ENCODE data around the gene NEU2. TPM values are rescaled to one million over a fixed set of nuclear protein-coding genes. Genes with fewer than 3 reads are reported as not detected.
"Not testable (repeated sequence)": the region's sequence is repeated elsewhere in the genome, so short reads cannot be mapped to it uniquely, and the experiment has no call there.

The NEU2 gene
- total and polyA plus RNA-seq, 9 of the 15 experiments (the other 6 are each of a cell fraction or from before 2014, with no cell fraction given): not detected

GRCh38 chr2:233019610-233020009, 12.9 kb upstream of the NEU2 start:
- H2AFZ ChIP-seq (ENCODE audit: low read depth, low read length); BruUV-seq (replicated peaks); H3K4me2 ChIP-seq (ENCODE audit: insufficient read depth, low read length); FAIRE-seq; H3K4me3 ChIP-seq; H3K36me3 ChIP-seq (ENCODE audit: control insufficient read depth, insufficient read depth, low read length); DNase-seq (ENCODE audit: extremely low read depth in 1 of 4, low spot score in 3 of 4); H3K9ac ChIP-seq (ENCODE audit: insufficient read depth in 1 of 2, low read depth in 2 of 2, low read length in 2 of 2); H3K27ac ChIP-seq (ENCODE audit: extremely low read depth, low read depth, low read length); POLR2A ChIA-PET; in situ Hi-C loops (cut with MboI); H3K27me3 ChIP-seq (ENCODE audit: control insufficient read depth in 2 of 2, insufficient read depth in 2 of 2, low read length in 2 of 2); H3K9me1 ChIP-seq (ENCODE audit: control insufficient read depth, insufficient read depth, low read length); H3K9me3 ChIP-seq (replicated peaks; ENCODE audit: control insufficient read depth, insufficient read depth, low read depth, low read length); H4K20me1 ChIP-seq (replicated peaks; ENCODE audit: control insufficient read depth, insufficient read depth, low read length); ATAC-seq; CTCF ChIA-PET (ENCODE audit: low intra/inter-chr PET ratio); H3K79me2 ChIP-seq (ENCODE audit: control insufficient read depth, insufficient read depth, low read length): not testable (repeated sequence)
- peaks cover 0 to 10% of the 10 kb centered on the region in 2 experiments; a peak in 3 of 5 replicates for H3K4me1 ChIP-seq (replicated peaks in 1 of 2; ENCODE audit: control insufficient read depth in 2 of 2, insufficient read depth in 2 of 2, low read length in 2 of 2)
- WGBS (ENCODE audit: insufficient coverage, low coverage, missing lambda C conversion rate): 58% methylated on average over 4 of the region's 4 CpGs
- TF ChIP-seq BCOR (IDR thresholded peaks at IDR 0.05) (peak; percentile 50; the same call in 1 of the 2 replicates), ZNF146 (CRISPR knock-in tag; IDR thresholded peaks at IDR 0.05; ENCODE audit: unreplicated experiment) (peak; percentile 26)
- intact Hi-C loops (cut with micrococcal nuclease): loop anchor here (10.0 kb wide), 2 partner anchors 165 to 415 kb away; no protein-coding TSS in a partner anchor

GRCh38 chr2:233020454-233020853, 12.0 kb upstream of the NEU2 start:
- Histone ChIP-seq H4K20me1 (replicated peaks; ENCODE audit: control insufficient read depth, insufficient read depth, low read length) (no peaks in the 10 kb centered on the region), H3K4me3 (no peak overlapping the region), H3K9me3 (replicated peaks; ENCODE audit: control insufficient read depth, insufficient read depth, low read depth, low read length) (no peaks in the 10 kb centered on the region), H3K4me1 (replicated peaks in 1 of 2; ENCODE audit: control insufficient read depth in 2 of 2, insufficient read depth in 2 of 2, low read length in 2 of 2) (peaks cover 0 to 10% of the 10 kb centered on the region in 2 experiments; a peak in 3 of 5 replicates), H3K9me1 (ENCODE audit: control insufficient read depth, insufficient read depth, low read length) (no peaks in the 10 kb centered on the region), H3K79me2 (ENCODE audit: control insufficient read depth, insufficient read depth, low read length) (no peaks in the 10 kb centered on the region), H3K27me3 (ENCODE audit: control insufficient read depth in 2 of 2, insufficient read depth in 2 of 2, low read length in 2 of 2) (0 out of 5 replicates have a peak, but pooled peaks cover 0 to 2% of the 10 kb centered on the region in 2 experiments), H2AFZ (ENCODE audit: low read depth, low read length) (no peak overlapping the region), H3K9ac (ENCODE audit: insufficient read depth in 1 of 2, low read depth in 2 of 2, low read length in 2 of 2) (no peak overlapping the region), H3K27ac (ENCODE audit: extremely low read depth, low read depth, low read length) (no peak overlapping the region), H3K4me2 (ENCODE audit: insufficient read depth, low read length) (no peak overlapping the region), H3K36me3 (ENCODE audit: control insufficient read depth, insufficient read depth, low read length) (no peaks in the 10 kb centered on the region)
- DNase-seq (ENCODE audit: extremely low read depth in 1 of 4, low spot score in 3 of 4) (no peak), FAIRE-seq (no peak), ATAC-seq (no peak)
- in situ Hi-C loops (cut with MboI): no loop called here
- intact Hi-C loops (cut with micrococcal nuclease): loop anchor here (10.0 kb wide), 2 partner anchors 166 to 416 kb away; no protein-coding TSS in a partner anchor
- no TSS peak for BruUV-seq (replicated peaks)
- ChIA-PET POLR2A (no interaction called here), CTCF (ENCODE audit: low intra/inter-chr PET ratio) (no interaction called here)
- WGBS (ENCODE audit: insufficient coverage, low coverage, missing lambda C conversion rate): 17% methylated on average over 2 of the region's 2 CpGs
- TF ChIP-seq THAP7 (CRISPR knock-in tag; IDR thresholded peaks at IDR 0.05): no peak
- no peak for TF ChIP-seq ZNF778 (CRISPR knock-in tag; IDR thresholded peaks at IDR 0.05)
- TF ChIP-seq EHMT2 (IDR thresholded peaks at IDR 0.05): no peak
- 0 out of 2 replicates have a peak, but pooled peaks have one; percentile 21 for TF ChIP-seq ZKSCAN1 (IDR thresholded peaks at IDR 0.05; ENCODE audit: low read depth, low read length)
- no peak for TF ChIP-seq ADNP (tag; IDR thresholded peaks at IDR 0.05)
- no peak for TF ChIP-seq NFRKB (IDR thresholded peaks at IDR 0.05; ENCODE audit: low read depth)
- TF ChIP-seq ZBTB49 (CRISPR knock-in tag; IDR thresholded peaks at IDR 0.05; ENCODE audit: borderline replicate concordance): no peak
- peak; percentile 15 for TF ChIP-seq RBM25 (IDR thresholded peaks at IDR 0.05; ENCODE audit: low read depth, low read length, severe bottlenecking)
- TF ChIP-seq ZBTB7A (IDR thresholded peaks at IDR 0.05; ENCODE audit: borderline replicate concordance, control insufficient read depth, low read depth, low read length): no peak
- TF ChIP-seq ZFP36 (IDR thresholded peaks at IDR 0.05; ENCODE audit: low read depth, low read length, partially characterized antibody): peak; percentile 93
- no peak for TF ChIP-seq ZNF668 (CRISPR knock-in tag; IDR thresholded peaks at IDR 0.05)
- TF ChIP-seq PTBP1 (IDR thresholded peaks at IDR 0.05; ENCODE audit: low read depth, low read length): no peak
- TF ChIP-seq ZNF551 (CRISPR knock-in tag; IDR thresholded peaks at IDR 0.05): no peak
